Measurements from ENCODE around the gene ASPRV1.

ASPRV1 gene

GRCh38 chr2:69937968-69938367 is 23.5 kb downstream of the ASPRV1 start:
- no peak for DNase-seq

- DNase-seq = no peak
These were observed 24.5 kb downstream of the ASPRV1 start for GRCh38 chr2:69936906-69937305.

- no peak for DNase-seq
These were observed 26.4 kb downstream of the ASPRV1 start for GRCh38 chr2:69935011-69935410.

- DNase-seq = no peak
These were observed 26.9 kb downstream of the ASPRV1 start for GRCh38 chr2:69934614-69934908.

GRCh38 chr2:69933839-69934613 is 27.4 kb downstream of the ASPRV1 start:
- DNase-seq = no peak

- no peak for DNase-seq
These were observed 28.1 kb downstream of the ASPRV1 start for GRCh38 chr2:69933254-69933828.

- no peak for DNase-seq
These were observed 28.9 kb downstream of the ASPRV1 start for GRCh38 chr2:69932596-69932922.

- DNase-seq = no peak
These were observed 29.4 kb downstream of the ASPRV1 start for GRCh38 chr2:69931832-69932595.

- no peak for DNase-seq
These were observed 34.4 kb downstream of the ASPRV1 start for GRCh38 chr2:69926849-69927515.

GRCh38 chr2:69923116-69923515 is 38.3 kb downstream of the ASPRV1 start:
- no peak for DNase-seq

- DNase-seq = no peak
These were observed 43.0 kb downstream of the ASPRV1 start for GRCh38 chr2:69918401-69918800.

GRCh38 chr2:69917852-69918251 is 43.6 kb downstream of the ASPRV1 start:
- no peak for DNase-seq

GRCh38 chr2:69916106-69916505 is 45.3 kb downstream of the ASPRV1 start:
- DNase-seq = no peak

- no peak for DNase-seq
These were observed 46.2 kb downstream of the ASPRV1 start, which contains the start of gene MXD1 for GRCh38 chr2:69914950-69915945. MXD1 (plus strand) TSS chr2:69915109; CDS start chr2:69915331, 222 bp downstream.

GRCh38 chr2:69914164-69914949 is 47.1 kb downstream of the ASPRV1 start:
- DNase-seq = peak; percentile 98

GRCh38 chr2:69911985-69912563 is 49.4 kb downstream of the ASPRV1 start:
- DNase-seq = no peak

All from NCI-H524 treated with DMSO at 0.1 percent for 48 hours (cell line).